ENCODE results near the gene ZNF205. TPM values are rescaled to one million over a fixed set of nuclear protein-coding genes. Genes with fewer than 3 reads are reported as not detected.

Gene ZNF205
- total and polyA plus RNA-seq, 2 experiments from 2014 or later: 16.6 to 29.1 TPM

DNA sequence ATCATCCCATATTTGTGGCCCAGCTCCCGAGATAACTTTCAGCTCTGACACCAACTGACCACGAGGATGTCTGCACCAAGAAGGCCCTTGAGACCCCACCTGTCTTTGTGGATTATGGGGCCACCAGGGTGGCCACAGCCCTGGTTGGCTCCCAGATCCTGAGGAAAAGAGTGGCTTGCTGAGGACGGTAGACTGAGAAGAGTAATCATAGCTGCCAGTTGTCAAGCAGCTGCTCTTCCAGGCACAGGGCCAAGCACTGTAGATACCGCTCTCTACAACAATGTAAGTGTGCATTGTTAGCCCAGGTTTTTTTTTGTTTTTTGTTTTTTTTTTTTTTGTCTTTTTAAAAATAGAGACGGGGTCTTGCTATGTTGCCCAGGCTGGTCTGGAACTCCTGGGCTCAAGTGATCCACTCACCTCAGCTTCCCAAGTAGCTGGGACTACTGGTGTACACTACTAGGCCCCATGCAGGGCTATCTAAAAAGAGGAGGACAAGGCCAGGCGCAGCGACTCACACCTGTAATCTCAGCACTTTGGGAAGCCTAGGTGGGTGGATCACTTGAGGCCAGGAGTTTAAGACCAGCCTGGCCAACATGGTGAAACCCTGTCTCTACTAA lies 9.6 kb downstream of the ZNF205 start:
- DNase-seq (ENCODE audit: low spot score): no peak
- no peak for ATAC-seq
- Mint-ChIP-seq H3K4me1 (peaks cover 24% of the 10 kb centered on the region), H3K27ac (no peak overlapping the region), H3K9me3 (peaks cover 2% of the 10 kb centered on the region; the same call in 2 of the 3 replicates), H3K27me3 (ENCODE audit: insufficient read depth, low read depth, poor library complexity) (peaks cover 13% of the 10 kb centered on the region), H3K36me3 (ENCODE audit: low read depth) (peaks cover 24% of the 10 kb centered on the region), H3K4me3 (no peak overlapping the region; the same call in 2 of the 3 replicates)
- Histone ChIP-seq H3K36me3 (ENCODE audit: insufficient read depth) (peaks cover 8% of the 10 kb centered on the region; the same call in 1 of the 2 replicates), H4K20me1 (replicated peaks; ENCODE audit: insufficient read depth) (peaks cover 10% of the 10 kb centered on the region; the same call in 1 of the 2 replicates), H3K9me2 (ENCODE audit: insufficient read depth) (no peaks in the 10 kb centered on the region), H3K79me2 (replicated peaks; ENCODE audit: insufficient read depth) (no peaks in the 10 kb centered on the region), H3F3A (replicated peaks; ENCODE audit: low read depth) (peaks cover 35% of the 10 kb centered on the region), H3K27me3 (ENCODE audit: insufficient read depth) (no peaks in the 10 kb centered on the region), H2AFZ (no peak overlapping the region), H3K4me1 (ENCODE audit: insufficient read depth) (peaks cover 20% of the 10 kb centered on the region), H3K4me3 (no peak overlapping the region), H3K4me2 (no peak overlapping the region), H3K27ac (ENCODE audit: low read depth) (no peak overlapping the region)
- TF ChIP-seq EZH2phosphoT487 (IDR thresholded peaks at IDR 0.05; ENCODE audit: unreplicated experiment) (no peak), STAT1 (IDR thresholded peaks at IDR 0.05; ENCODE audit: unreplicated experiment) (no peak), ZNF331 (CRISPR knock-in tag; IDR thresholded peaks at IDR 0.05; ENCODE audit: low read depth) (no peak), CREB1 (CRISPR knock-in tag; IDR thresholded peaks at IDR 0.05; ENCODE audit: low read depth) (no peak), NANOG (IDR thresholded peaks at IDR 0.05; ENCODE audit: borderline replicate concordance) (no peak), ZNF114 (CRISPR knock-in tag; IDR thresholded peaks at IDR 0.05) (no peak), JUNB (IDR thresholded peaks at IDR 0.05; ENCODE audit: unreplicated experiment) (no peak), EZH2 (IDR thresholded peaks at IDR 0.05; ENCODE audit: low read depth, unreplicated experiment) (no peak), POLR2AphosphoS5 (IDR thresholded peaks at IDR 0.05; ENCODE audit: low read depth) (no peak)
- TF ChIP-seq, protein P1, sequence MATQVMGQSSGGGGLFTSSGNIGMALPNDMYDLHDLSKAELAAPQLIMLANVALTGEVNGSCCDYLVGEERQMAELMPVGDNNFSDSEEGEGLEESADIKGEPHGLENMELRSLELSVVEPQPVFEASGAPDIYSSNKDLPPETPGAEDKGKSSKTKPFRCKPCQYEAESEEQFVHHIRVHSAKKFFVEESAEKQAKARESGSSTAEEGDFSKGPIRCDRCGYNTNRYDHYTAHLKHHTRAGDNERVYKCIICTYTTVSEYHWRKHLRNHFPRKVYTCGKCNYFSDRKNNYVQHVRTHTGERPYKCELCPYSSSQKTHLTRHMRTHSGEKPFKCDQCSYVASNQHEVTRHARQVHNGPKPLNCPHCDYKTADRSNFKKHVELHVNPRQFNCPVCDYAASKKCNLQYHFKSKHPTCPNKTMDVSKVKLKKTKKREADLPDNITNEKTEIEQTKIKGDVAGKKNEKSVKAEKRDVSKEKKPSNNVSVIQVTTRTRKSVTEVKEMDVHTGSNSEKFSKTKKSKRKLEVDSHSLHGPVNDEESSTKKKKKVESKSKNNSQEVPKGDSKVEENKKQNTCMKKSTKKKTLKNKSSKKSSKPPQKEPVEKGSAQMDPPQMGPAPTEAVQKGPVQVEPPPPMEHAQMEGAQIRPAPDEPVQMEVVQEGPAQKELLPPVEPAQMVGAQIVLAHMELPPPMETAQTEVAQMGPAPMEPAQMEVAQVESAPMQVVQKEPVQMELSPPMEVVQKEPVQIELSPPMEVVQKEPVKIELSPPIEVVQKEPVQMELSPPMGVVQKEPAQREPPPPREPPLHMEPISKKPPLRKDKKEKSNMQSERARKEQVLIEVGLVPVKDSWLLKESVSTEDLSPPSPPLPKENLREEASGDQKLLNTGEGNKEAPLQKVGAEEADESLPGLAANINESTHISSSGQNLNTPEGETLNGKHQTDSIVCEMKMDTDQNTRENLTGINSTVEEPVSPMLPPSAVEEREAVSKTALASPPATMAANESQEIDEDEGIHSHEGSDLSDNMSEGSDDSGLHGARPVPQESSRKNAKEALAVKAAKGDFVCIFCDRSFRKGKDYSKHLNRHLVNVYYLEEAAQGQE (IDR thresholded peaks at IDR 0.05; ENCODE audit: unreplicated experiment): no peak
- TF ChIP-seq, protein P2, sequence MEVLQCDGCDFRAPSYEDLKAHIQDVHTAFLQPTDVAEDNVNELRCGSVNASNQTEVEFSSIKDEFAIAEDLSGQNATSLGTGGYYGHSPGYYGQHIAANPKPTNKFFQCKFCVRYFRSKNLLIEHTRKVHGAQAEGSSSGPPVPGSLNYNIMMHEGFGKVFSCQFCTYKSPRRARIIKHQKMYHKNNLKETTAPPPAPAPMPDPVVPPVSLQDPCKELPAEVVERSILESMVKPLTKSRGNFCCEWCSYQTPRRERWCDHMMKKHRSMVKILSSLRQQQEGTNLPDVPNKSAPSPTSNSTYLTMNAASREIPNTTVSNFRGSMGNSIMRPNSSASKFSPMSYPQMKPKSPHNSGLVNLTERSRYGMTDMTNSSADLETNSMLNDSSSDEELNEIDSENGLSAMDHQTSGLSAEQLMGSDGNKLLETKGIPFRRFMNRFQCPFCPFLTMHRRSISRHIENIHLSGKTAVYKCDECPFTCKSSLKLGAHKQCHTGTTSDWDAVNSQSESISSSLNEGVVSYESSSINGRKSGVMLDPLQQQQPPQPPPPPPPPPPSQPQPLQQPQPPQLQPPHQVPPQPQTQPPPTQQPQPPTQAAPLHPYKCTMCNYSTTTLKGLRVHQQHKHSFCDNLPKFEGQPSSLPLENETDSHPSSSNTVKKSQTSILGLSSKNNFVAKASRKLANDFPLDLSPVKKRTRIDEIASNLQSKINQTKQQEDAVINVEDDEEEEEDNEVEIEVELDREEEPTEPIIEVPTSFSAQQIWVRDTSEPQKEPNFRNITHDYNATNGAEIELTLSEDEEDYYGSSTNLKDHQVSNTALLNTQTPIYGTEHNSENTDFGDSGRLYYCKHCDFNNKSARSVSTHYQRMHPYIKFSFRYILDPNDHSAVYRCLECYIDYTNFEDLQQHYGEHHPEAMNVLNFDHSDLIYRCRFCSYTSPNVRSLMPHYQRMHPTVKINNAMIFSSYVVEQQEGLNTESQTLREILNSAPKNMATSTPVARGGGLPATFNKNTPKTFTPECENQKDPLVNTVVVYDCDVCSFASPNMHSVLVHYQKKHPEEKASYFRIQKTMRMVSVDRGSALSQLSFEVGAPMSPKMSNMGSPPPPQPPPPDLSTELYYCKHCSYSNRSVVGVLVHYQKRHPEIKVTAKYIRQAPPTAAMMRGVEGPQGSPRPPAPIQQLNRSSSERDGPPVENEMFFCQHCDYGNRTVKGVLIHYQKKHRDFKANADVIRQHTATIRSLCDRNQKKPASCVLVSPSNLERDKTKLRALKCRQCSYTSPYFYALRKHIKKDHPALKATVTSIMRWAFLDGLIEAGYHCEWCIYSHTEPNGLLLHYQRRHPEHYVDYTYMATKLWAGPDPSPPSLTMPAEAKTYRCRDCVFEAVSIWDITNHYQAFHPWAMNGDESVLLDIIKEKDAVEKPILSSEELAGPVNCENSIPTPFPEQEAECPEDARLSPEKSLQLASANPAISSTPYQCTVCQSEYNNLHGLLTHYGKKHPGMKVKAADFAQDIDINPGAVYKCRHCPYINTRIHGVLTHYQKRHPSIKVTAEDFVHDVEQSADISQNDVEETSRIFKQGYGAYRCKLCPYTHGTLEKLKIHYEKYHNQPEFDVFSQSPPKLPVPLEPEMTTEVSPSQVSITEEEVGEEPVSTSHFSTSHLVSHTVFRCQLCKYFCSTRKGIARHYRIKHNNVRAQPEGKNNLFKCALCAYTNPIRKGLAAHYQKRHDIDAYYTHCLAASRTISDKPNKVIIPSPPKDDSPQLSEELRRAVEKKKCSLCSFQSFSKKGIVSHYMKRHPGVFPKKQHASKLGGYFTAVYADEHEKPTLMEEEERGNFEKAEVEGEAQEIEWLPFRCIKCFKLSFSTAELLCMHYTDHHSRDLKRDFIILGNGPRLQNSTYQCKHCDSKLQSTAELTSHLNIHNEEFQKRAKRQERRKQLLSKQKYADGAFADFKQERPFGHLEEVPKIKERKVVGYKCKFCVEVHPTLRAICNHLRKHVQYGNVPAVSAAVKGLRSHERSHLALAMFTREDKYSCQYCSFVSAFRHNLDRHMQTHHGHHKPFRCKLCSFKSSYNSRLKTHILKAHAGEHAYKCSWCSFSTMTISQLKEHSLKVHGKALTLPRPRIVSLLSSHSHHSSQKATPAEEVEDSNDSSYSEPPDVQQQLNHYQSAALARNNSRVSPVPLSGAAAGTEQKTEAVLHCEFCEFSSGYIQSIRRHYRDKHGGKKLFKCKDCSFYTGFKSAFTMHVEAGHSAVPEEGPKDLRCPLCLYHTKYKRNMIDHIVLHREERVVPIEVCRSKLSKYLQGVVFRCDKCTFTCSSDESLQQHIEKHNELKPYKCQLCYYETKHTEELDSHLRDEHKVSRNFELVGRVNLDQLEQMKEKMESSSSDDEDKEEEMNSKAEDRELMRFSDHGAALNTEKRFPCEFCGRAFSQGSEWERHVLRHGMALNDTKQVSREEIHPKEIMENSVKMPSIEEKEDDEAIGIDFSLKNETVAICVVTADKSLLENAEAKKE (CRISPR knock-in tag; IDR thresholded peaks at IDR 0.05): no peak
- TF ChIP-seq, protein P3, sequence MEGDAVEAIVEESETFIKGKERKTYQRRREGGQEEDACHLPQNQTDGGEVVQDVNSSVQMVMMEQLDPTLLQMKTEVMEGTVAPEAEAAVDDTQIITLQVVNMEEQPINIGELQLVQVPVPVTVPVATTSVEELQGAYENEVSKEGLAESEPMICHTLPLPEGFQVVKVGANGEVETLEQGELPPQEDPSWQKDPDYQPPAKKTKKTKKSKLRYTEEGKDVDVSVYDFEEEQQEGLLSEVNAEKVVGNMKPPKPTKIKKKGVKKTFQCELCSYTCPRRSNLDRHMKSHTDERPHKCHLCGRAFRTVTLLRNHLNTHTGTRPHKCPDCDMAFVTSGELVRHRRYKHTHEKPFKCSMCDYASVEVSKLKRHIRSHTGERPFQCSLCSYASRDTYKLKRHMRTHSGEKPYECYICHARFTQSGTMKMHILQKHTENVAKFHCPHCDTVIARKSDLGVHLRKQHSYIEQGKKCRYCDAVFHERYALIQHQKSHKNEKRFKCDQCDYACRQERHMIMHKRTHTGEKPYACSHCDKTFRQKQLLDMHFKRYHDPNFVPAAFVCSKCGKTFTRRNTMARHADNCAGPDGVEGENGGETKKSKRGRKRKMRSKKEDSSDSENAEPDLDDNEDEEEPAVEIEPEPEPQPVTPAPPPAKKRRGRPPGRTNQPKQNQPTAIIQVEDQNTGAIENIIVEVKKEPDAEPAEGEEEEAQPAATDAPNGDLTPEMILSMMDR (conservative IDR thresholded peaks at IDR 0.05; ENCODE audit: low read depth in 2 of 2): no peak
- TF ChIP-seq, protein P4, sequence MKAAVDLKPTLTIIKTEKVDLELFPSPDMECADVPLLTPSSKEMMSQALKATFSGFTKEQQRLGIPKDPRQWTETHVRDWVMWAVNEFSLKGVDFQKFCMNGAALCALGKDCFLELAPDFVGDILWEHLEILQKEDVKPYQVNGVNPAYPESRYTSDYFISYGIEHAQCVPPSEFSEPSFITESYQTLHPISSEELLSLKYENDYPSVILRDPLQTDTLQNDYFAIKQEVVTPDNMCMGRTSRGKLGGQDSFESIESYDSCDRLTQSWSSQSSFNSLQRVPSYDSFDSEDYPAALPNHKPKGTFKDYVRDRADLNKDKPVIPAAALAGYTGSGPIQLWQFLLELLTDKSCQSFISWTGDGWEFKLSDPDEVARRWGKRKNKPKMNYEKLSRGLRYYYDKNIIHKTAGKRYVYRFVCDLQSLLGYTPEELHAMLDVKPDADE (IDR thresholded peaks at IDR 0.05): no peak
